Activated naive CD4-positive, alpha-beta T cell treated with anti-CD3 and anti-CD28 coated beads, Interleukin-2, amount 50 U/mL, for 72 hours (primary cell): ENCODE measurements around the gene NUTF2. TPM values are rescaled to one million over a fixed set of nuclear protein-coding genes. Genes with fewer than 3 reads are reported as not detected.

Experiments
- ATAC-seq, 2 donors: fragments of 150-1000 bp; cut with Tn5 transposase; 2 replicates each; pipeline ENCODE4 v1.10.0; 2021; ENCODE audit warnings: mild to moderate bottlenecking in 2 of 2, moderate library complexity in 2 of 2
- DNase-seq, 2 donors: peaks; one replicate each; pipeline ENCODE4 v3.0.0; 2021 to 2022; ENCODE audit warnings: low spot score in 2 of 2
- H3K27ac Mint-ChIP-seq, 2 donors: one replicate each; pipeline ENCODE4 v1.8.0; 2022; ENCODE audit warnings: mild to moderate bottlenecking in 2 of 2, mixed read lengths in 2 of 2
- H3K36me3 Mint-ChIP-seq, 2 donors: one replicate each; pipeline ENCODE4 v1.8.0; 2022; ENCODE audit warnings: mixed read lengths in 2 of 2
- H3K9me3 Mint-ChIP-seq, 2 donors: one replicate each; pipeline ENCODE4 v1.8.0; 2022; ENCODE audit warnings: mixed read lengths in 2 of 2
- total RNA-seq, 2 donors: library from RNA; stranded (reverse); gene quantifications; one replicate each; pipeline ENCODE4 v1.2.3, GENCODE V29; 2022

NUTF2 gene
- total RNA-seq, 2 donors from 2014 or later, result 111 to 160 TPM

- Mint-ChIP-seq H3K27ac (peak within 1 kb of the TSS; percentile 85 to 91), H3K36me3 (peaks cover 0 to 8% of the 10 kb centered on the region in 2 donors), H3K9me3 (no peaks in the 10 kb centered on the region)
- DNase-seq (peak; percentile 89 to 94), ATAC-seq (peak; percentile 88 to 93)
Measured at GRCh38 chr16:67872631-67873434, 26.1 kb downstream of the NUTF2 start, which contains the start of gene EDC4. TSS of gene EDC4 (plus strand) at chr16:67873052. CDS start at chr16:67873262, 210 bp downstream.

DNA sequence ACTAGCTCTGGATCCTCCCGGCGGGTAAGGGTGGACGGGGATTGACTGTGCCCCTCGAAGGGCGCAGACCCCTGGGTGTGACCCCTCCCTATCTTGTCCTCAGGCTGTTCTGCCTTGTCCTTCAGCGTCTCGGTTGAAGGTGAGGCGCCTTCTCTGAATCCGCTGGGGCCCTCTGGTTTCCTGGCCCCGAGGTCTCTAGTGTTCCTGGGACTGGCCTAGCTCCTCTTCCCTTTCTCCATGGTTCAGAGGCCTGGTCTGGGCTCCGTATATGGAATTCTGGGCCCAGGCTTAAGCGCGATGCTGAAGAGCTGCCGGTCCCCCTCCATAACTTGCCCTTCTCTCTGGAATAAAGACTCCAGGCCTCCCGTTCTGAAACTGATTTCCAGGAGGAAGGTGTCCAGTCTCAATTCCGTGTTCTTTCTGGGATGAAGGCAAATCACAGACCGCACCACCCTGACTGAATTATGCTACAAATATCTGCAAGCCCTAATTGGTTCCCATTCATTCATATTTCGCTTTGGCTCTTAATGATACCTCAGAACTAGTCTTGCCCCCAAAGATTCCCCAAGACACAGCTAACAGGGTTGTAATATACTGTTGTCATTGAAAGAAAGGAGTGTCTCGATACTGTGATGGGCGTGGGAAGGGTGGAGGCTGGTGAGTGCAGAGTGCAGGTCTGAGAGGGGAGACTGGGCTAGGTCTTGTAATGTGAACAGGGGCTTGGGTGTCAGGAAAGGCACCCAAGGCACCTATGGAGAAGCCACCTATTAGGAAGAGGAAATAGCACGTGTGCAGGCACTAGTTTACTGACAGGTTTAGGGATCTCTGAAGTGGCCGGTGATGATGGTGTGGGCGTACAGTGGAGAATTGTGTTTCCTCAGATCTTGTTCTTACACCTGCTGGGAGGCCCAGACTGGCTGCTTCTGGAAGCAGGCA, 27.0 kb downstream of the NUTF2 start:
- peak overlapping the region; percentile 48 to 91 for H3K27ac Mint-ChIP-seq
- ATAC-seq (peak; percentile 16 to 19), DNase-seq (no peak)
- no peaks in the 10 kb centered on the region for H3K9me3 Mint-ChIP-seq
- peaks cover 0 to 8% of the 10 kb centered on the region in 2 donors for H3K36me3 Mint-ChIP-seq

DNA sequence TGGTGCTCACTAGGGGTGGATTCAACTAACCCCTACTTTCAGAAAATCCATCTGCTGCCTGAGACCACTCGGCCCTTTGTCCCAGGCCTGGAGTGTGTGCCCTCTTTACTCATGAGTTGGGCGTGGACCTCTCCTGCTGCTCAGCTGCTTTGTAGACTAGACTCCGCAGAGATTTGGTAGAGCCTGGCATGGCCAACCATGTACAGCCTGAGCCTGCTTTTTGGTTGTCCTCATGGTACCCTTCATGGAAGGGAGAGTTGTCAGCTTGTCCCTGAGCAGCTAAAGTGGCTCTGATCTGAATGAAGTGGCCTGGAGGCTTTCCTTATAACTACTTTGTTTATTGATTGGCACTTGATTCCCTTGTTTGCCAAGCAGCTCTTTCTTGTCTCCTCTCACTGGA, 27.6 kb downstream of the NUTF2 start:
- peak overlapping the region; percentile 75 to 91 for H3K27ac Mint-ChIP-seq
- DNase-seq (no peak), ATAC-seq (no peak)
- peaks cover 0 to 8% of the 10 kb centered on the region in 2 donors for H3K36me3 Mint-ChIP-seq
- H3K9me3 Mint-ChIP-seq, result no peaks in the 10 kb centered on the region

GRCh38 chr16:67877064-67877463, 30.3 kb downstream of the NUTF2 start:
- peaks cover 0 to 8% of the 10 kb centered on the region in 2 donors for H3K36me3 Mint-ChIP-seq
- ATAC-seq (no peak), DNase-seq (no peak)
- no peaks in the 10 kb centered on the region for H3K9me3 Mint-ChIP-seq
- H3K27ac Mint-ChIP-seq, result peak overlapping the region in 1 of 2 donors; percentile 50

DNA sequence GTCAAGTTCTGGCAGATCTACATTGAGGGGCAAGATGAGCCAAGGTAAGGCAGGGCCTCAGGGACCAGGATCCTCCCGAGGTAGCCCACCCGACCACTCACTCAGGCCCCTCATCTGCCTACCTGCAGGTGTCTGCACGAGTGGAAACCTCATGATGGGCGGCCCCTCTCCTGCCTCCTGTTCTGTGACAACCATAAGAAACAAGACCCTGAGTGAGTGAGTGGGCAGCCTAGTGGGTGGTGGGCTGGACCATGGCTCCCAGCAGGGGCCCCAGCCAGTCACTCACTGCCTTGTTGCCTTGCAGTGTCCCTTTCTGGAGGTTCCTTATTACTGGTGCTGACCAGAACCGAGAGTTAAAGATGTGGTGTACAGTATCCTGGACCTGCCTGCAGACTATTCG, 31.5 kb downstream of the NUTF2 start:
- H3K36me3 Mint-ChIP-seq, result peaks cover 2 to 8% of the 10 kb centered on the region in 2 donors
- DNase-seq (no peak), ATAC-seq (no peak)
- no peaks in the 10 kb centered on the region for H3K9me3 Mint-ChIP-seq
- peak overlapping the region in 1 of 2 donors; percentile 47 for H3K27ac Mint-ChIP-seq

GRCh38 chr16:67878846-67879245, 32.1 kb downstream of the NUTF2 start:
- DNase-seq (no peak), ATAC-seq (no peak)
- no peaks in the 10 kb centered on the region for H3K9me3 Mint-ChIP-seq
- H3K36me3 Mint-ChIP-seq, result peaks cover 3 to 7% of the 10 kb centered on the region in 2 donors
- no peak overlapping the region for H3K27ac Mint-ChIP-seq

DNA sequence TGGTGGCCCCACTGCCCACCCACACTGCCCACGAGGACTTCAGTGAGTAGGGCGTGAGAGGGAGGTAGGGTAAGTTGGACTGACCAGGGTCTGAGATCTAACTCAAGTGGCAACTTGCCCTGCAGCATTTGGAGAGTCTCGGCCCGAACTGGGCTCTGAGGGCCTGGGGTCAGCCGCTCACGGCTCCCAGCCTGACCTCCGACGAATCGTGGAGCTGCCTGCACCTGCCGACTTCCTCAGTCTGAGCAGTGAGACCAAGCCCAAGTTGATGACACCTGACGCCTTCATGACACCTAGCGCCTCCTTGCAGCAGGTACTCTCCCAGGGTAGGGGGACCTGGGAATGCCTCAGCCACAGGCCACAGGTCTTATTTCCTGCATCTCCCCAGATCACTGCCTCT, 32.7 kb downstream of the NUTF2 start:
- DNase-seq (no peak), ATAC-seq (no peak)
- Mint-ChIP-seq H3K9me3 (no peaks in the 10 kb centered on the region), H3K36me3 (peaks cover 0 to 7% of the 10 kb centered on the region in 2 donors), H3K27ac (no peak overlapping the region)

GRCh38 chr16:67879936-67880335, 33.2 kb downstream of the NUTF2 start:
- Mint-ChIP-seq H3K36me3 (peaks cover 0 to 7% of the 10 kb centered on the region in 2 donors), H3K9me3 (no peaks in the 10 kb centered on the region), H3K27ac (no peak overlapping the region)
- ATAC-seq, result no peak
- DNase-seq, result no peak

DNA sequence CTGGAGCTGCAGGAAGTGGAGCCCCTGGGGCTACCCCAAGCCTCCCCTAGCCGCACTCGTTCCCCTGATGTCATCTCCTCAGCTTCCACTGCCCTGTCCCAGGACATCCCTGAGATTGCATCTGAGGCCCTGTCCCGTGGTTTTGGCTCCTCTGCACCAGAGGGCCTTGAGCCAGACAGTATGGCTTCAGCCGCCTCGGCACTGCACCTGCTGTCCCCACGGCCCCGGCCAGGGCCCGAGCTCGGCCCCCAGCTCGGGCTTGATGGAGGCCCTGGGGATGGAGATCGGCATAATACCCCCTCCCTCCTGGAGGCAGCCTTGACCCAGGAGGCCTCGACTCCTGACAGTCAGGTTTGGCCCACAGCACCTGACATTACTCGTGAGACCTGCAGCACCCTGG, 33.9 kb downstream of the NUTF2 start:
- peaks cover 0 to 7% of the 10 kb centered on the region in 2 donors for H3K36me3 Mint-ChIP-seq
- no peak for ATAC-seq
- no peak overlapping the region for H3K27ac Mint-ChIP-seq

GRCh38 chr16:67881621-67882161, 35.0 kb downstream of the NUTF2 start:
- H3K36me3 Mint-ChIP-seq, result peaks cover 0 to 7% of the 10 kb centered on the region in 2 donors
- H3K9me3 Mint-ChIP-seq, result no peaks in the 10 kb centered on the region
- ATAC-seq (no peak), DNase-seq (no peak)
- H3K27ac Mint-ChIP-seq, result peak overlapping the region in 1 of 2 donors; percentile 72

More for the DNA sequence above, 33.9 kb downstream of the NUTF2 start:
- DNase-seq, result no peak
- no peaks in the 10 kb centered on the region for H3K9me3 Mint-ChIP-seq

DNA sequence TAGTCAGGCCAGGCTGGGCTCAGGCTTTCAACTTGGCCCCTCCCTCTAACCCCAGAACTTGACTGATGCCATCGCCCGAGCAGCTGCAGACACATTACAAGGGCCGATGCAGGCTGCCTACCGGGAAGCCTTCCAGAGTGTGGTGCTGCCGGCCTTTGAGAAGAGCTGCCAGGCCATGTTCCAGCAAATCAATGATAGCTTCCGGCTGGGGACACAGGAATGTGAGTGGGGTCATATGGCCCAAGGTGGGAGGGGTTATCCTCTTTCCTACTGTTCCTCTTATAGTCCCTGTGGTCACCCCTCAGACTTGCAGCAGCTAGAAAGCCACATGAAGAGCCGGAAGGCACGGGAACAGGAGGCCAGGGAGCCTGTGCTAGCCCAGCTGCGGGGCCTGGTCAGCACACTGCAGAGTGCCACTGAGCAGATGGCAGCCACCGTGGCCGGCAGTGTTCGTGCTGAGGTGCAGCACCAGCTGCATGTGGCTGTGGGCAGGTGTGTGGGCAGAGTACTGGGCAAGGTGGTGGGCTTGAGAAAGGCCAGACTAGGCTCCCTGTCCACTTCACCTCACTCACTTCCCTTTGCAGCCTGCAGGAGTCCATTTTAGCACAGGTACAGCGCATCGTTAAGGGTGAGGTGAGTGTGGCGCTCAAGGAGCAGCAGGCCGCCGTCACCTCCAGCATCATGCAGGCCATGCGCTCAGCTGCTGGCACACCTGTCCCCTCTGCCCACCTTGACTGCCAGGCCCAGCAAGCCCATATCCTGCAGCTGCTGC, 35.8 kb downstream of the NUTF2 start:
- no peak for DNase-seq
- ATAC-seq, result no peak
- peaks cover 0 to 7% of the 10 kb centered on the region in 2 donors for H3K36me3 Mint-ChIP-seq
- no peak overlapping the region for H3K27ac Mint-ChIP-seq
- H3K9me3 Mint-ChIP-seq, result no peaks in the 10 kb centered on the region

DNA sequence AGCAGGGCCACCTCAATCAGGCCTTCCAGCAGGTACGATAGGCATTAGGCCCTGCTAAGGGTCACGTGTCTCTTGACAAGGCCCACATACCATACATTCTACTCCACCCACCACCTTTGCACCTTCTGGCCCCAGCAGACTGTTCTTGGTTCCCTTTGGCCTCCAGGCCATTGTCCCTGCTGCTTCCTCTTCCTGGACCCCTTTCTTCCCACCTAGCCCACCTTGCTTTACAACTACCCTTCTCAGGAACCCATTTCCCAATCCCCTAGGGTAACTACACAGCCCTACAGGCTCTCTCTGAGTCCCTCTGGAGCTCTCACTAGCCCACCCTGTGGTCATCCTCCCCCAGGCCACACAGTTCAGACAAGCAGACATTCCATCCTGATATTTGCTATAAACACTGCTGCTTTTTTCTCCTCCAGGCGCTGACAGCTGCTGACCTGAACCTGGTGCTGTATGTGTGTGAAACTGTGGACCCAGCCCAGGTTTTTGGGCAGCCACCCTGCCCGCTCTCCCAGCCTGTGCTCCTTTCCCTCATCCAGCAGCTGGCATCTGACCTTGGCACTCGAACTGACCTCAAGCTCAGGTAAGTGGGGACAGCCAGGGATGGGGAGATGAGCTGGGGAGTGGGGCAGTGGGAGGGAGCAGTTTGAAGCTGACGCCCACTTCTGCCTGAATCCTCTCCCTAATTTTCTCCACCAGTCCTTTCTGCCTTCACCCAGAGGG, 36.6 kb downstream of the NUTF2 start:
- DNase-seq (no peak), ATAC-seq (peak; percentile 17 to 33)
- peak overlapping the region in 1 of 2 donors; percentile 81 for H3K27ac Mint-ChIP-seq
- H3K9me3 Mint-ChIP-seq, result no peaks in the 10 kb centered on the region
- H3K36me3 Mint-ChIP-seq, result peaks cover 0 to 7% of the 10 kb centered on the region in 2 donors

DNA sequence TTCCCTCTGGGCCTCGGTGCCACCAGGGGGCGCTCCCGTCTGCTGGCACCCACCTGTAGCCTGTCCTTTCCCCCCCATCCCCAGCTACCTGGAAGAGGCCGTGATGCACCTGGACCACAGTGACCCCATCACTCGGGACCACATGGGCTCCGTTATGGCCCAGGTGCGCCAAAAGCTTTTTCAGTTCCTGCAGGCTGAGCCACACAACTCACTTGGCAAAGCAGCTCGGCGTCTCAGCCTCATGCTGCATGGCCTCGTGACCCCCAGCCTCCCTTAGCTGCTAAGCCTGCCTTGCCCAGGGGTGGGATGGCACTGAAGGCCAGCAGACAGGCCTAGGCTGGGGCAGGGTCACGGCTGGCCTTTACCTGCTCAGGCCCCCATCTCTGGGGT, 37.1 kb downstream of the NUTF2 start:
- no peaks in the 10 kb centered on the region for H3K9me3 Mint-ChIP-seq
- ATAC-seq, result peak; percentile 83 to 86
- peak; percentile 68 to 85 for DNase-seq
- H3K27ac Mint-ChIP-seq, result peak overlapping the region in 1 of 2 donors; percentile 81
- peaks cover 0 to 7% of the 10 kb centered on the region in 2 donors for H3K36me3 Mint-ChIP-seq

GRCh38 chr16:67884684-67885083, 38.0 kb downstream of the NUTF2 start, which contains the start of gene NRN1L:
TSS of gene NRN1L (plus strand) at chr16:67884885. CDS start at chr16:67884904, 19 bp downstream.
- H3K9me3 Mint-ChIP-seq, result no peaks in the 10 kb centered on the region
- H3K27ac Mint-ChIP-seq, result peak within 1 kb of the TSS; percentile 57 to 81
- DNase-seq, result no peak
- peaks cover 0 to 7% of the 10 kb centered on the region in 2 donors for H3K36me3 Mint-ChIP-seq
- ATAC-seq, result no peak

DNA sequence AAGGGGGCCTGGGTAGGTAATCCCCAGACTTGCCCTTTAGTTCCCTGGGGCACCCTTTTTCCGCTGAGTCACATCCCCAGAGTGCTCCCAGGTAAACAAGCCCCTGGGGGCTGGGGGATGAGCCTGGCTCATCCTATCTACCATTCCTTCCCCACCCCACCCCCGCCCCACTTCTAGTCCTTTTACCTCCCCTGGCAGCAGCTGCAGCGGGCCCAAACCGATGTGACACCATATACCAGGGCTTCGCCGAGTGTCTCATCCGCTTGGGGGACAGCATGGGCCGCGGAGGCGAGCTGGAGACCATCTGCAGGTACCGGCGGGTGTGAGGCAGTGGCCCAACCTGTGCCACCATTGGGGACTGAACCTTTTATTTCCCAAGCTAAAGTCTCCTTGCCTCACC, 38.8 kb downstream of the NUTF2 start:
- no peaks in the 10 kb centered on the region for H3K9me3 Mint-ChIP-seq
- DNase-seq (no peak), ATAC-seq (no peak)
- H3K36me3 Mint-ChIP-seq, result peaks cover 0 to 7% of the 10 kb centered on the region in 2 donors
- no peak overlapping the region for H3K27ac Mint-ChIP-seq
